Endothelial cell of umbilical vein (primary cell): Measurements from ENCODE around the gene GET4. TPM values are rescaled to one million over a fixed set of nuclear protein-coding genes. Genes with fewer than 3 reads are reported as not detected.

ENCODE experiments used
- BruUV-seq: library from RNA; stranded (reverse); fragments of 400-500 nt; replicated peaks from 2 replicates; lab custom pipeline; 2021; lab: Mats Ljungman, UMichigan
- CTCF ChIA-PET: fragments of 300-600, 350-600 bp; sonication (Branson Sonifier 250); formaldehyde crosslinking; loops from one replicate; lab custom pipeline; 2021; ENCODE audit warnings: antibody characterized with exemption, inconsistent platforms; lab: Charles Lee
- POLR2A ChIA-PET: fragments of 300-600, 350-600 bp; sonication (Branson Sonifier 250); formaldehyde crosslinking; loops from one replicate; lab custom pipeline; 2021; ENCODE audit warnings: antibody characterized with exemption, inconsistent platforms; lab: Charles Lee
- DNase-seq: peaks from one replicate; pipeline ENCODE4 v3.0.0-alpha.2; 2011; ENCODE audit warnings: low read depth, low spot score
- FAIRE-seq: peaks from 2 replicates; lab custom pipeline; 2011; peaks lifted over from hg19 to GRCh38; lab: Jason Lieb, UNC
- H2AFZ ChIP-seq: 2 replicates; pipeline ENCODE4 v1.6.0; 2012; ENCODE audit warnings: low read depth, low read length, control low read depth, inconsistent platforms
- H3K27ac ChIP-seq: 2 replicates; pipeline ENCODE4 v1.5.1; 2011; ENCODE audit warnings: low read depth, mild to moderate bottlenecking, control low read depth, low read length, moderate library complexity; ENCODE audit not compliant: insufficient read depth
- H3K27me3 ChIP-seq, 2 experiments: 2 replicates each; pipeline versions ENCODE4 v1.6.0 to v1.6.1; 2011; ENCODE audit warnings: low read length in 2 of 2, mixed read lengths in 1 of 2; ENCODE audit not compliant: control insufficient read depth in 2 of 2, insufficient read depth in 2 of 2
- H3K36me3 ChIP-seq, 2 experiments: 2 replicates in 1 of 2; 3 replicates in 1 of 2; pipeline ENCODE4 v1.5.1; 2011; ENCODE audit warnings: low read length in 2 of 2, mild to moderate bottlenecking in 1 of 2, moderate library complexity in 1 of 2; ENCODE audit not compliant: control insufficient read depth in 2 of 2, insufficient read depth in 2 of 2; ENCODE audit errors: extremely low read depth in 1 of 2
- H3K4me1 ChIP-seq: 3 replicates; pipeline ENCODE4 v1.5.1; 2011; ENCODE audit warnings: mild to moderate bottlenecking, low read length; ENCODE audit not compliant: control insufficient read depth, insufficient read depth; ENCODE audit errors: extremely low read depth
- H3K4me2 ChIP-seq: 2 replicates; pipeline ENCODE4 v1.6.1; 2011; ENCODE audit warnings: low read length, control low read depth, mixed read lengths; ENCODE audit not compliant: insufficient read depth
- H3K4me3 ChIP-seq, 3 experiments: fragments of 200-600 bp in 1 of 3; sonication (generic), shearing (Covaris generic) in 1 of 3; replicated peaks in 1 of 3; 2 replicates each; pipeline ENCODE4 v1.5.1; 2011 to 2016; ENCODE audit warnings: control low read depth in 3 of 3, low read length in 3 of 3, mild to moderate bottlenecking in 2 of 3, inconsistent platforms in 1 of 3, low read depth in 1 of 3, moderate library complexity in 1 of 3; ENCODE audit not compliant: insufficient read depth in 1 of 3
- H3K79me2 ChIP-seq: 2 replicates; pipeline ENCODE4 v1.6.0; 2012; ENCODE audit warnings: low read length, inconsistent platforms; ENCODE audit not compliant: control insufficient read depth, insufficient read depth
- H3K9ac ChIP-seq: replicated peaks from 2 replicates; pipeline ENCODE3; 2011; ENCODE audit warnings: low read length, control low read depth; ENCODE audit not compliant: insufficient read depth; ENCODE audit errors: extremely low read depth
- H3K9me1 ChIP-seq: replicated peaks from 3 replicates; pipeline ENCODE4 v1.6.0; 2011; ENCODE audit warnings: mild to moderate bottlenecking, low read length; ENCODE audit not compliant: control insufficient read depth, insufficient read depth; ENCODE audit errors: extremely low read depth
- H3K9me3 ChIP-seq: replicated peaks from 2 replicates; pipeline ENCODE4 v1.5.1; 2012; ENCODE audit warnings: low read length, inconsistent platforms; ENCODE audit not compliant: control insufficient read depth, insufficient read depth
- H4K20me1 ChIP-seq: replicated peaks from 2 replicates; pipeline ENCODE3; 2011; ENCODE audit warnings: mild to moderate bottlenecking, low read length; ENCODE audit not compliant: control insufficient read depth, insufficient read depth; ENCODE audit errors: extremely low read depth
- EZH2 ChIP-seq: IDR thresholded peaks from 2 replicates; pipeline ENCODE4 v1.6.1; 2012; ENCODE audit warnings: borderline replicate concordance, low read depth, mild to moderate bottlenecking, moderate library complexity, low read length, inconsistent platforms; ENCODE audit not compliant: severe bottlenecking
- FOS ChIP-seq: IDR thresholded peaks from 2 replicates; pipeline ENCODE4 v1.6.1; 2011; ENCODE audit warnings: mild to moderate bottlenecking, low read length, moderate library complexity, borderline replicate concordance; ENCODE audit not compliant: insufficient read depth
- GATA2 ChIP-seq: IDR thresholded peaks from 2 replicates; pipeline ENCODE4 v1.7.0; 2011; ENCODE audit warnings: low read depth, mild to moderate bottlenecking, moderate library complexity, mixed read lengths, low read length; ENCODE audit not compliant: insufficient read length, insufficient read depth
- JUN ChIP-seq: IDR thresholded peaks from 2 replicates; pipeline ENCODE4 v1.6.1; 2011; ENCODE audit warnings: borderline replicate concordance, low read depth; ENCODE audit not compliant: insufficient read length, insufficient read depth
- MYC ChIP-seq: IDR thresholded peaks from one replicate; pipeline ENCODE4 v1.6.1; 2011; ENCODE audit warnings: mild to moderate bottlenecking, low read depth, low read length
- POLR2A ChIP-seq: IDR thresholded peaks from 2 replicates; pipeline ENCODE4 v1.6.1; 2012; ENCODE audit warnings: low read depth, mild to moderate bottlenecking, control low read depth, low read length
- POLR2AphosphoS5 ChIP-seq: IDR thresholded peaks from 2 replicates; pipeline ENCODE4 v1.6.1; 2012; ENCODE audit warnings: low read depth, mild to moderate bottlenecking, control low read depth, low read length, moderate library complexity; ENCODE audit not compliant: insufficient read depth
- dilution Hi-C: fragments of 300-500 bp; cut with MboI; formaldehyde crosslinking; loops from one replicate; pipeline ENCODE4 v1.15.0; 2019; ENCODE audit warnings: low sequenced_read_pairs; ENCODE audit not compliant: extremely low pct_ligation_motif_present
- intact Hi-C: fragments of 100-400 bp; cut with micrococcal nuclease; formaldehyde crosslinking; loops from one replicate; pipeline ENCODE4 v1.10.0; 2022
- polyA plus RNA-seq, 4 experiments: library from polyadenylated mRNA; depleted of rRNA in 3 of 4; stranded (reverse) in 3 of 4; unstranded in 1 of 4; fragments of >200 nt; gene quantifications; 2 replicates each; pipeline versions ENCODE4 v1.2.1 to v1.2.3, GENCODE V29; 2011 to 2012; ENCODE audit warnings: missing spikeins in 1 of 4
- total RNA-seq: library from RNA; stranded (reverse); gene quantifications from 2 replicates; pipeline ENCODE4 v1.2.3, GENCODE V29; 2021
- TF ChIP-seq, protein P1 (sequence below): IDR thresholded peaks from 2 replicates; pipeline ENCODE4 v1.6.1; 2011; ENCODE audit not compliant: insufficient read depth, insufficient read length
- TF ChIP-seq, protein P2 (sequence below), 2 donors: IDR thresholded peaks; 1 replicate in 1 of 2; 2 replicates in 1 of 2; pipeline ENCODE4 v1.5.1; 2011; ENCODE audit warnings: low read length in 2 of 2, mild to moderate bottlenecking in 2 of 2, moderate library complexity in 2 of 2, control low read depth in 1 of 2, inconsistent platforms in 1 of 2, low read depth in 1 of 2; ENCODE audit not compliant: insufficient read depth in 1 of 2; ENCODE audit errors: extremely low read depth in 1 of 2

The GET4 gene
- total and polyA plus RNA-seq, 2 donors (not counting 3 experiments of a cell fraction or from before 2014, with no cell fraction given): 48.4 to 58.1 TPM

DNA sequence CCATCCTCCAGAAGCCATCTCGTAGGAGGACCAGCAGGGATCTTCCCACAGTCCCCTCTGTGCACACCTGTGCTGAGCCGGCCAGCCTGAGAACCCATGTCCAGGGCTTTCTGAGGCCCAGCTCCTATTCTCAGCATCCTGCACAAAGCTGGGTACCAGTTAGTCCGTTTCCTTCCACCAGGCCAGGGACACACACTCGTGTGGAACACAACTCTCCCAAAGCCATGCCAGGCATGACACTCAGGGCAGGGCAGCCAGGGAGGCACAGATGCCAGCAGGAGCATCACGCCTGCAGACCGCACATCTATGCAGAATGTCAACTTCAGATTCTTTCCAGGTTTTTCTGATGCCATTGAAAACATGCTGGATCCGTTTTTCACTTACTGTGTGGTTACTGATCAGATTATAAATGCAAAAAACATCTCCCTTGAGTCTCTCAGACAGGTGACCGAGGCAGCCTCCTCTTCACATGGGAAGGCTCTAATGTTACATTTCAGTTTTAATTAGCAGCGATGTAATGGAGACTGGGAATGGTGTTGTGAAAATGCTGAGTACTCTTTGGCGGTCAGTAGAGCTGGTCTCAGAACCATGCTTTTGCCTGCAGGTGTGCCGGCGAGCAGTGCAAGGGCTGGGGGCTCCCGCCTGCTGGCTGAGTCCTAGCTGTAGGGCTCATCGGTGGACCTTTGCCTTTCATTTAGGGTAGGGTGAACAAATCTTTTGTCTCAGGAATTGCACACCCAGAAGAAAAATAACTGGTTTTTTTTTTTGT lies 47.4 kb upstream of the GET4 start:
- POLR2A ChIA-PET: interaction anchor here (0.7 kb wide), 1 partner anchor 98 kb away, joined by 3 read pairs; no protein-coding TSS in a partner anchor
- Histone ChIP-seq H3K9me3 (no peaks in the 10 kb centered on the region), H3K36me3 (no peaks in the 10 kb centered on the region), H4K20me1 (no peaks in the 10 kb centered on the region), H3K79me2 (peaks cover 60% of the 10 kb centered on the region), H3K4me3 (no peak overlapping the region), H2AFZ (no peak overlapping the region), H3K9ac (no peak overlapping the region), H3K9me1 (no peaks in the 10 kb centered on the region), H3K27ac (no peak overlapping the region), H3K27me3 (no peaks in the 10 kb centered on the region), H3K4me1 (peaks cover 22% of the 10 kb centered on the region), H3K4me2 (no peak overlapping the region)
- BruUV-seq: no TSS peak
- FAIRE-seq (no peak), DNase-seq (no peak)
- intact Hi-C loops (no loop called here), dilution Hi-C loops (no loop called here)
- TF ChIP-seq, protein P1, sequence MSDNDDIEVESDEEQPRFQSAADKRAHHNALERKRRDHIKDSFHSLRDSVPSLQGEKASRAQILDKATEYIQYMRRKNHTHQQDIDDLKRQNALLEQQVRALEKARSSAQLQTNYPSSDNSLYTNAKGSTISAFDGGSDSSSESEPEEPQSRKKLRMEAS: no peak
- TF ChIP-seq EZH2 (no peak), FOS (no peak), MYC (no peak), JUN (no peak)
- CTCF ChIA-PET: no interaction called here

DNA sequence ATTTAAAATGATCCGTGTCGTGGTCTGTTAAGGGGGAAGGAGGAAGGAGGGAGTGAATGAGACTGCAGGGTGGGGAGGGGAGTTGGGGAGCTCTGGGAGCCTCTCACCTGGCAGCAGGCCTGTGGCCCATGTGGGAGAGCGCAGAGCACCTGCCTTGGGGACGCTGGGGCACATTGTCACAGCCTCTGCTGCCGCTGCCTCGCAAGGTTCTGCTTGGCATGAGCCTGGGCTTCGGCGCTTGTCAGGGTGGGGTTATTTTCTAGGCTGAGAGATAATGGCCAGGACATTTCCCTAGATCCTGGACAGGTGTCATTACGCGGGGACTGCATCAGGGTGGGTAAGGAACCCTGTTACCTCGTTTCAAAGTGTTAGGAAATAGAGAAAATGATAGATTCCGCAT lies 46.3 kb upstream of the GET4 start:
- CTCF ChIA-PET: no interaction called here
- no peaks in the 10 kb centered on the region for H3K9me1 ChIP-seq
- DNase-seq (no peak), FAIRE-seq (no peak)
- no peak overlapping the region for H3K4me3 ChIP-seq
- H2AFZ ChIP-seq: no peak overlapping the region
- H3K4me2 ChIP-seq: no peak overlapping the region
- H3K79me2 ChIP-seq: peaks cover 56% of the 10 kb centered on the region
- H3K9ac ChIP-seq: no peak overlapping the region
- H3K27ac ChIP-seq: no peak overlapping the region
- dilution Hi-C loops (no loop called here), intact Hi-C loops (loop anchor here (2.0 kb wide), 1 partner anchor 17 kb away; no protein-coding TSS in a partner anchor)
- no peaks in the 10 kb centered on the region for H3K36me3 ChIP-seq
- POLR2A ChIA-PET: no interaction called here
- H3K27me3 ChIP-seq: no peaks in the 10 kb centered on the region
- no TSS peak for BruUV-seq
- peaks cover 22% of the 10 kb centered on the region for H3K4me1 ChIP-seq
- no peaks in the 10 kb centered on the region for H3K9me3 ChIP-seq
- no peaks in the 10 kb centered on the region for H4K20me1 ChIP-seq
- TF ChIP-seq POLR2A (no peak), EZH2 (no peak), FOS (no peak), MYC (no peak), POLR2AphosphoS5 (no peak), GATA2 (no peak), JUN (no peak)
- TF ChIP-seq, protein P1: no peak
- TF ChIP-seq, protein P2, sequence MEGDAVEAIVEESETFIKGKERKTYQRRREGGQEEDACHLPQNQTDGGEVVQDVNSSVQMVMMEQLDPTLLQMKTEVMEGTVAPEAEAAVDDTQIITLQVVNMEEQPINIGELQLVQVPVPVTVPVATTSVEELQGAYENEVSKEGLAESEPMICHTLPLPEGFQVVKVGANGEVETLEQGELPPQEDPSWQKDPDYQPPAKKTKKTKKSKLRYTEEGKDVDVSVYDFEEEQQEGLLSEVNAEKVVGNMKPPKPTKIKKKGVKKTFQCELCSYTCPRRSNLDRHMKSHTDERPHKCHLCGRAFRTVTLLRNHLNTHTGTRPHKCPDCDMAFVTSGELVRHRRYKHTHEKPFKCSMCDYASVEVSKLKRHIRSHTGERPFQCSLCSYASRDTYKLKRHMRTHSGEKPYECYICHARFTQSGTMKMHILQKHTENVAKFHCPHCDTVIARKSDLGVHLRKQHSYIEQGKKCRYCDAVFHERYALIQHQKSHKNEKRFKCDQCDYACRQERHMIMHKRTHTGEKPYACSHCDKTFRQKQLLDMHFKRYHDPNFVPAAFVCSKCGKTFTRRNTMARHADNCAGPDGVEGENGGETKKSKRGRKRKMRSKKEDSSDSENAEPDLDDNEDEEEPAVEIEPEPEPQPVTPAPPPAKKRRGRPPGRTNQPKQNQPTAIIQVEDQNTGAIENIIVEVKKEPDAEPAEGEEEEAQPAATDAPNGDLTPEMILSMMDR (IDR thresholded peaks at IDR 0.05; ENCODE audit: extremely low read depth in 1 of 2, insufficient read depth in 1 of 2, low read depth in 1 of 2, low read length in 2 of 2): no peak
